HepG2 (cell line): ENCODE measurements around the gene PPM1G. TPM values are rescaled to one million over a fixed set of nuclear protein-coding genes. Genes with fewer than 3 reads are reported as not detected.

Experiments used
- ARNTL ChIP-seq: sonication (generic); formaldehyde crosslinking; IDR thresholded peaks from 2 replicates; pipeline ENCODE4 v1.4.0; 2020; ENCODE audit warnings: mild to moderate bottlenecking, missing genetic modification reagents
- ATF7 ChIP-seq, 2 experiments: fragments of 450-650 bp in 1 of 2; sonication (generic) in 1 of 2; formaldehyde crosslinking in 1 of 2; IDR thresholded peaks; 2 replicates each; pipeline versions ENCODE4 v1.4.0 to v1.6.1; 2016 to 2020; ENCODE audit warnings: antibody characterized with exemption in 1 of 2, mild to moderate bottlenecking in 1 of 2, missing genetic modification reagents in 1 of 2
- CBX2 ChIP-seq, 2 experiments: fragments of 200-600 bp in 1 of 2; sonication (generic); formaldehyde crosslinking in 1 of 2; IDR thresholded peaks; 2 replicates each; pipeline versions ENCODE4 v1.7.0 to v1.8.1; 2018 to 2022; ENCODE audit warnings: low read depth in 2 of 2, low read length in 1 of 2, mild to moderate bottlenecking in 1 of 2, missing genetic modification reagents in 1 of 2
- EP300 ChIP-seq, 3 experiments: sonication (generic) in 1 of 3; formaldehyde crosslinking in 1 of 3; IDR thresholded peaks; 2 replicates each; pipeline versions ENCODE4 v1.5.1 to v1.6.1; 2011 to 2020; ENCODE audit warnings: low read depth in 2 of 3, low read length in 2 of 3, borderline replicate concordance in 1 of 3, improper control_type of control experiment in 1 of 3, mild to moderate bottlenecking in 1 of 3, missing genetic modification reagents in 1 of 3, moderate library complexity in 1 of 3
- ESRRA ChIP-seq: sonication (generic); formaldehyde crosslinking; IDR thresholded peaks from 2 replicates; pipeline ENCODE4 v1.5.1; 2020; ENCODE audit warnings: mild to moderate bottlenecking, low read depth, missing genetic modification reagents
- FOXK2 ChIP-seq: fragments of 450-650 bp; IDR thresholded peaks from 2 replicates; pipeline ENCODE4 v1.6.1; 2016
- MAFG ChIP-seq: sonication (generic); formaldehyde crosslinking; IDR thresholded peaks from 2 replicates; pipeline ENCODE4 v1.5.1; 2020; ENCODE audit warnings: mild to moderate bottlenecking, missing genetic modification reagents
- MIXL1 ChIP-seq: IDR thresholded peaks from 2 replicates; pipeline ENCODE4 v1.6.1; 2016
- MTA3 ChIP-seq: sonication (generic); formaldehyde crosslinking; IDR thresholded peaks from 2 replicates; pipeline ENCODE4 v1.4.0; 2020; ENCODE audit warnings: missing genetic modification reagents
- NAIF1 ChIP-seq: sonication (generic); formaldehyde crosslinking; IDR thresholded peaks from 2 replicates; pipeline ENCODE4 v1.5.0; 2020; ENCODE audit warnings: mild to moderate bottlenecking, missing genetic modification reagents, borderline replicate concordance
- NBN ChIP-seq: fragments of 450-650 bp; conservative IDR thresholded peaks from 2 replicates; pipeline ENCODE4 v1.6.1; 2017
- PCBP1 ChIP-seq: fragments of 200-400 bp; formaldehyde crosslinking; IDR thresholded peaks from 2 replicates; pipeline ENCODE4 v1.6.1; 2017; ENCODE audit warnings: mild to moderate bottlenecking, low read depth, low read length, borderline replicate concordance
- PHF20 ChIP-seq: sonication (generic); formaldehyde crosslinking; IDR thresholded peaks from 2 replicates; pipeline ENCODE4 v1.5.0; 2020; ENCODE audit warnings: mild to moderate bottlenecking, missing genetic modification reagents
- SRY ChIP-seq: sonication (generic); formaldehyde crosslinking; IDR thresholded peaks from 2 replicates; pipeline ENCODE4 v1.8.0; 2022; ENCODE audit warnings: mild to moderate bottlenecking, missing genetic modification reagents
- ZBTB8A ChIP-seq: sonication (generic); formaldehyde crosslinking; IDR thresholded peaks from 2 replicates; pipeline ENCODE4 v1.4.0; 2020; ENCODE audit warnings: mild to moderate bottlenecking, low read depth, missing genetic modification reagents, borderline replicate concordance
- ZNF20 ChIP-seq: sonication (generic); formaldehyde crosslinking; IDR thresholded peaks from 2 replicates; pipeline ENCODE4 v1.4.0; 2020; ENCODE audit warnings: mild to moderate bottlenecking, moderate library complexity, missing genetic modification reagents
- ZNF326 ChIP-seq: sonication (generic); formaldehyde crosslinking; IDR thresholded peaks from 2 replicates; pipeline ENCODE4 v1.4.0; 2020; ENCODE audit warnings: missing genetic modification reagents, borderline replicate concordance
- polyA plus RNA-seq, 8 experiments: library from polyadenylated mRNA; depleted of rRNA in 3 of 8; stranded (reverse) in 7 of 8; unstranded in 1 of 8; fragments of >200 nt; fragmentation: Illumina TruSeq in 4 of 8; extraction: Trizol in 4 of 8; gene quantifications; 2 replicates each; pipeline versions ENCODE4 v1.2.1 to v1.2.3, GENCODE V29; 2011 to 2016; ENCODE audit warnings: low read depth in 4 of 8, missing spikeins in 1 of 8, mixed read lengths in 1 of 8; ENCODE audit not compliant: insufficient read depth in 1 of 8
- total RNA-seq, 5 experiments: library from RNA; depleted of rRNA; stranded (reverse); fragments of >200 nt; fragmentation: Illumina TruSeq; extraction: Trizol; gene quantifications; 2 replicates each; pipeline ENCODE4 v1.2.3, GENCODE V29; 2016; ENCODE audit warnings: low read depth in 1 of 5
- TF ChIP-seq, protein P1 (sequence below): sonication (generic); formaldehyde crosslinking; IDR thresholded peaks from 2 replicates; pipeline ENCODE4 v1.4.0; 2020; ENCODE audit warnings: missing genetic modification reagents
- TF ChIP-seq, protein P2 (sequence below): IDR thresholded peaks from 2 replicates; pipeline ENCODE4 v1.6.1; 2016
- TF ChIP-seq, protein P3 (sequence below): fragments of 450-650 bp; IDR thresholded peaks from 2 replicates; pipeline ENCODE4 v1.6.1; 2017; ENCODE audit warnings: mild to moderate bottlenecking

The PPM1G gene
- total and polyA plus RNA-seq, 2 of the 13 experiments (the other 11 are each of a cell fraction or from before 2014, with no cell fraction given): 58.2 to 213 TPM

DNA sequence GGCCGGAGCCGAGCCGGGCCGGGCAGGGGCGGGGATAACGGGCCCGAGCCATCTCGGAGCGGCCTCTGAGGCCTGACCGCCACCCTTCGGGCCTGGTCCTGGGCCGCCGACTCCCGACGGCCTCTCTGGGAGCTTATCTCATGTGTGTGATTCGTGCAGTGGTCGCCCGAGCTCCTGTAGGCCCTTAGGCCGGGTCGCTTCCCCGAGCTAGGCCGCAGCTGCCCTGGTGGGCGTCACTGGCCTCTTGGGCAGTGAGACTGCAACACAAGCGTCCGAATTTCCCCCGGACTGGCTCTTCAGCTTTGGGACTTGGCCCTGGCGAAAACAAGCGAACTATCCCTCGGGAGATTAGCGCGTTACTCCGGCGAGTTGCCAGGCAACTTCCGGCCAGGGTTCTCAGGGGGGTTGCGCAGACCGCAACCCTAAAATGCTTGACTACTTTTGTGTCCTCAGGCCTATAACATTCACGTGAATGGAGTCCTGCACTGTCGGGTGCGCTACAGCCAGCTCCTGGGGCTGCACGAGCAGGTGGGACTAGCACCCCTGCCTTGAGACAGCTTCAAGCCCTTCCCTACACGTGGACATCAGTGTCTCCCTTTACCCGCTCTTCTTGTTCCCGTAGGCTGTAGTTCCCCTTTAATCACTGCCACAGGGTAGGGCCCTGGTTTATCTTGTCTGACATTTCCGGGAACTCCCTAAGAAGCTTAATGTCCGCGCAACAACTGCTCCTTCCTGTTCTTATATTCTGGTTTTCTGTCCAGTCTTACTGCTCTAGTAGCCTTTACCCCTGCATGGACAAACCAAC lies 38.4 kb downstream of the PPM1G start (continued):
- TF ChIP-seq, protein P1, sequence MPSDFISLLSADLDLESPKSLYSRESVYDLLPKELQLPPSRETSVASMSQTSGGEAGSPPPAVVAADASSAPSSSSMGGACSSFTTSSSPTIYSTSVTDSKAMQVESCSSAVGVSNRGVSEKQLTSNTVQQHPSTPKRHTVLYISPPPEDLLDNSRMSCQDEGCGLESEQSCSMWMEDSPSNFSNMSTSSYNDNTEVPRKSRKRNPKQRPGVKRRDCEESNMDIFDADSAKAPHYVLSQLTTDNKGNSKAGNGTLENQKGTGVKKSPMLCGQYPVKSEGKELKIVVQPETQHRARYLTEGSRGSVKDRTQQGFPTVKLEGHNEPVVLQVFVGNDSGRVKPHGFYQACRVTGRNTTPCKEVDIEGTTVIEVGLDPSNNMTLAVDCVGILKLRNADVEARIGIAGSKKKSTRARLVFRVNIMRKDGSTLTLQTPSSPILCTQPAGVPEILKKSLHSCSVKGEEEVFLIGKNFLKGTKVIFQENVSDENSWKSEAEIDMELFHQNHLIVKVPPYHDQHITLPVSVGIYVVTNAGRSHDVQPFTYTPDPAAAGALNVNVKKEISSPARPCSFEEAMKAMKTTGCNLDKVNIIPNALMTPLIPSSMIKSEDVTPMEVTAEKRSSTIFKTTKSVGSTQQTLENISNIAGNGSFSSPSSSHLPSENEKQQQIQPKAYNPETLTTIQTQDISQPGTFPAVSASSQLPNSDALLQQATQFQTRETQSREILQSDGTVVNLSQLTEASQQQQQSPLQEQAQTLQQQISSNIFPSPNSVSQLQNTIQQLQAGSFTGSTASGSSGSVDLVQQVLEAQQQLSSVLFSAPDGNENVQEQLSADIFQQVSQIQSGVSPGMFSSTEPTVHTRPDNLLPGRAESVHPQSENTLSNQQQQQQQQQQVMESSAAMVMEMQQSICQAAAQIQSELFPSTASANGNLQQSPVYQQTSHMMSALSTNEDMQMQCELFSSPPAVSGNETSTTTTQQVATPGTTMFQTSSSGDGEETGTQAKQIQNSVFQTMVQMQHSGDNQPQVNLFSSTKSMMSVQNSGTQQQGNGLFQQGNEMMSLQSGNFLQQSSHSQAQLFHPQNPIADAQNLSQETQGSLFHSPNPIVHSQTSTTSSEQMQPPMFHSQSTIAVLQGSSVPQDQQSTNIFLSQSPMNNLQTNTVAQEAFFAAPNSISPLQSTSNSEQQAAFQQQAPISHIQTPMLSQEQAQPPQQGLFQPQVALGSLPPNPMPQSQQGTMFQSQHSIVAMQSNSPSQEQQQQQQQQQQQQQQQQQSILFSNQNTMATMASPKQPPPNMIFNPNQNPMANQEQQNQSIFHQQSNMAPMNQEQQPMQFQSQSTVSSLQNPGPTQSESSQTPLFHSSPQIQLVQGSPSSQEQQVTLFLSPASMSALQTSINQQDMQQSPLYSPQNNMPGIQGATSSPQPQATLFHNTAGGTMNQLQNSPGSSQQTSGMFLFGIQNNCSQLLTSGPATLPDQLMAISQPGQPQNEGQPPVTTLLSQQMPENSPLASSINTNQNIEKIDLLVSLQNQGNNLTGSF: no peak
- TF ChIP-seq MTA3 (CRISPR knock-in tag): no peak
- TF ChIP-seq ESRRA (CRISPR knock-in tag): no peak
- TF ChIP-seq CBX2 (IDR thresholded peaks at IDR 0.05; ENCODE audit: low read depth, low read length): no peak
- no peak for TF ChIP-seq CBX2 (CRISPR knock-in tag; IDR thresholded peaks at IDR 0.05; ENCODE audit: low read depth)
- TF ChIP-seq, protein P2, sequence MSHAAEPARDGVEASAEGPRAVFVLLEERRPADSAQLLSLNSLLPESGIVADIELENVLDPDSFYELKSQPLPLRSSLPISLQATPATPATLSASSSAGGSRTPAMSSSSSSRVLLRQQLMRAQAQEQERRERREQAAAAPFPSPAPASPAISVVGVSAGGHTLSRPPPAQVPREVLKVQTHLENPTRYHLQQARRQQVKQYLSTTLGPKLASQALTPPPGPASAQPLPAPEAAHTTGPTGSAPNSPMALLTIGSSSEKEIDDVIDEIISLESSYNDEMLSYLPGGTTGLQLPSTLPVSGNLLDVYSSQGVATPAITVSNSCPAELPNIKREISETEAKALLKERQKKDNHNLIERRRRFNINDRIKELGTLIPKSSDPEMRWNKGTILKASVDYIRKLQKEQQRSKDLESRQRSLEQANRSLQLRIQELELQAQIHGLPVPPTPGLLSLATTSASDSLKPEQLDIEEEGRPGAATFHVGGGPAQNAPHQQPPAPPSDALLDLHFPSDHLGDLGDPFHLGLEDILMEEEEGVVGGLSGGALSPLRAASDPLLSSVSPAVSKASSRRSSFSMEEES: no peak; the same call in 1 of the 2 replicates
- no peak; the same call in 1 of the 2 replicates for TF ChIP-seq PHF20 (CRISPR knock-in tag)
- TF ChIP-seq NBN: no peak
- no peak for TF ChIP-seq FOXK2
- TF ChIP-seq ZNF326 (CRISPR knock-in tag): no peak
- no peak for TF ChIP-seq EP300 (IDR thresholded peaks at IDR 0.05; ENCODE audit: low read depth in 2 of 2, low read length in 2 of 2)
- no peak for TF ChIP-seq EP300 (CRISPR knock-in tag; IDR thresholded peaks at IDR 0.05; ENCODE audit: borderline replicate concordance)
- no peak for TF ChIP-seq MIXL1 (CRISPR knock-in tag)
- no peak for TF ChIP-seq PCBP1
- TF ChIP-seq MAFG (CRISPR knock-in tag): no peak
- no peak for TF ChIP-seq SRY (CRISPR knock-in tag)
- no peak for TF ChIP-seq ARNTL (CRISPR knock-in tag)
- TF ChIP-seq, protein P3, sequence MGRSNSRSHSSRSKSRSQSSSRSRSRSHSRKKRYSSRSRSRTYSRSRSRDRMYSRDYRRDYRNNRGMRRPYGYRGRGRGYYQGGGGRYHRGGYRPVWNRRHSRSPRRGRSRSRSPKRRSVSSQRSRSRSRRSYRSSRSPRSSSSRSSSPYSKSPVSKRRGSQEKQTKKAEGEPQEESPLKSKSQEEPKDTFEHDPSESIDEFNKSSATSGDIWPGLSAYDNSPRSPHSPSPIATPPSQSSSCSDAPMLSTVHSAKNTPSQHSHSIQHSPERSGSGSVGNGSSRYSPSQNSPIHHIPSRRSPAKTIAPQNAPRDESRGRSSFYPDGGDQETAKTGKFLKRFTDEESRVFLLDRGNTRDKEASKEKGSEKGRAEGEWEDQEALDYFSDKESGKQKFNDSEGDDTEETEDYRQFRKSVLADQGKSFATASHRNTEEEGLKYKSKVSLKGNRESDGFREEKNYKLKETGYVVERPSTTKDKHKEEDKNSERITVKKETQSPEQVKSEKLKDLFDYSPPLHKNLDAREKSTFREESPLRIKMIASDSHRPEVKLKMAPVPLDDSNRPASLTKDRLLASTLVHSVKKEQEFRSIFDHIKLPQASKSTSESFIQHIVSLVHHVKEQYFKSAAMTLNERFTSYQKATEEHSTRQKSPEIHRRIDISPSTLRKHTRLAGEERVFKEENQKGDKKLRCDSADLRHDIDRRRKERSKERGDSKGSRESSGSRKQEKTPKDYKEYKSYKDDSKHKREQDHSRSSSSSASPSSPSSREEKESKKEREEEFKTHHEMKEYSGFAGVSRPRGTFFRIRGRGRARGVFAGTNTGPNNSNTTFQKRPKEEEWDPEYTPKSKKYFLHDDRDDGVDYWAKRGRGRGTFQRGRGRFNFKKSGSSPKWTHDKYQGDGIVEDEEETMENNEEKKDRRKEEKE: no peak
- TF ChIP-seq NAIF1: no peak
- peak; percentile 2; the same call in 1 of the 2 replicates for TF ChIP-seq ZNF20 (CRISPR knock-in tag)
- no peak for TF ChIP-seq ATF7 (IDR thresholded peaks at IDR 0.05)
- TF ChIP-seq ATF7 (CRISPR knock-in tag; IDR thresholded peaks at IDR 0.05): no peak
- TF ChIP-seq ZBTB8A (CRISPR knock-in tag): no peak; the same call in none of the 2 replicates
